Jurkat, Clone E6-1 (cell line): ENCODE measurements around the gene TMEM8B.

Experiments
- DNase-seq: peaks from one replicate; pipeline ENCODE4 v3.0.0-alpha.2; 2011; ENCODE audit warnings: low read depth, low spot score
- H3K4me3 ChIP-seq: 2 replicates; pipeline ENCODE4 v1.5.1; 2011; ENCODE audit warnings: mild to moderate bottlenecking, low read length, control low read depth, moderate library complexity

Gene TMEM8B

GRCh38 chr9:35835766-35836165, 6.7 kb downstream of the TMEM8B start:
- no peak for DNase-seq
- no peak overlapping the region for H3K4me3 ChIP-seq

GRCh38 chr9:35836595-35836994, 7.6 kb downstream of the TMEM8B start:
- no peak overlapping the region for H3K4me3 ChIP-seq
- DNase-seq = no peak

- no peak overlapping the region for H3K4me3 ChIP-seq
These were observed 10.9 kb downstream of the TMEM8B start for GRCh38 chr9:35839926-35840325.

GRCh38 chr9:35840881-35841644, 12.0 kb downstream of the TMEM8B start:
- no peak overlapping the region for H3K4me3 ChIP-seq
- DNase-seq = no peak

More at GRCh38 chr9:35839926-35840325, 10.9 kb downstream of the TMEM8B start:
- DNase-seq = no peak

GRCh38 chr9:35841645-35841900, 12.5 kb downstream of the TMEM8B start:
- DNase-seq = no peak
- no peak overlapping the region for H3K4me3 ChIP-seq

GRCh38 chr9:35842020-35842745, 13.2 kb downstream of the TMEM8B start:
- DNase-seq = no peak
- no peak overlapping the region for H3K4me3 ChIP-seq

- H3K4me3 ChIP-seq = no peak overlapping the region
- DNase-seq = no peak
These were observed 13.8 kb downstream of the TMEM8B start for GRCh38 chr9:35842795-35843194.

- peak; percentile 67 for DNase-seq
- H3K4me3 ChIP-seq = no peak overlapping the region
These were observed 15.7 kb downstream of the TMEM8B start for GRCh38 chr9:35844628-35845270.

- DNase-seq = no peak
- H3K4me3 ChIP-seq = no peak overlapping the region
These were observed 17.1 kb downstream of the TMEM8B start for GRCh38 chr9:35845824-35846771.

GRCh38 chr9:35847792-35848572, 19.0 kb downstream of the TMEM8B start:
- no peak overlapping the region for H3K4me3 ChIP-seq
- DNase-seq = no peak

- no peak for DNase-seq
These were observed 23.3 kb downstream of the TMEM8B start for GRCh38 chr9:35852267-35852815.

GRCh38 chr9:35852876-35853865, 24.1 kb downstream of the TMEM8B start:
- DNase-seq = no peak
- H3K4me3 ChIP-seq = no peak overlapping the region

More at GRCh38 chr9:35852267-35852815, 23.3 kb downstream of the TMEM8B start:
- no peak overlapping the region for H3K4me3 ChIP-seq

GRCh38 chr9:35854091-35854762, 25.2 kb downstream of the TMEM8B start:
- no peak overlapping the region for H3K4me3 ChIP-seq
- DNase-seq = no peak

- H3K4me3 ChIP-seq = no peak overlapping the region
- no peak for DNase-seq
These were observed 27.2 kb downstream of the TMEM8B start for GRCh38 chr9:35856206-35856605.

- no peak for DNase-seq
- H3K4me3 ChIP-seq = no peak overlapping the region
These were observed 27.9 kb downstream of the TMEM8B start for GRCh38 chr9:35856882-35857281.

GRCh38 chr9:35858458-35858857, 29.4 kb downstream of the TMEM8B start:
- no peak overlapping the region for H3K4me3 ChIP-seq
- no peak for DNase-seq
